Adipocyte (in vitro differentiated cells): ENCODE measurements around the gene SLC4A11.

Source experiments
- DNase-seq: peaks from one replicate; pipeline ENCODE4 v3.0.0-alpha.2; 2015; ENCODE audit warnings: low read depth
- H3K27me3 ChIP-seq: replicated peaks from 2 replicates; pipeline ENCODE4 v1.7.0; 2013; ENCODE audit warnings: mild to moderate bottlenecking, low read length, moderate library complexity; ENCODE audit not compliant: control insufficient read depth, insufficient read depth
- H3K36me3 ChIP-seq: 2 replicates; pipeline ENCODE4 v1.7.0; 2013; ENCODE audit warnings: low read length, mild to moderate bottlenecking, moderate library complexity; ENCODE audit not compliant: control insufficient read depth, insufficient read depth, severe bottlenecking
- H3K4me1 ChIP-seq: 2 replicates; pipeline ENCODE4 v1.7.0; 2013; ENCODE audit warnings: mild to moderate bottlenecking, low read length, moderate library complexity; ENCODE audit not compliant: control insufficient read depth, insufficient read depth
- H3K4me3 ChIP-seq: 2 replicates; pipeline ENCODE4 v1.7.0; 2013; ENCODE audit warnings: mild to moderate bottlenecking, low read length, moderate library complexity
- H3K9ac ChIP-seq: 2 replicates; pipeline ENCODE4 v1.7.0; 2013; ENCODE audit warnings: mild to moderate bottlenecking, low read length, moderate library complexity
- H3K9me3 ChIP-seq: 2 replicates; pipeline ENCODE4 v1.7.0; 2013; ENCODE audit warnings: mild to moderate bottlenecking, low read length, moderate library complexity; ENCODE audit not compliant: control insufficient read depth

SLC4A11 gene

GRCh38 chr20:3233991-3234498, 4.9 kb downstream of the SLC4A11 start:
- Histone ChIP-seq H3K4me3 (no peak overlapping the region), H3K9me3 (no peaks in the 10 kb centered on the region), H3K4me1 (peaks cover 3% of the 10 kb centered on the region), H3K27me3 (peaks cover 29% of the 10 kb centered on the region), H3K36me3 (no peaks in the 10 kb centered on the region), H3K9ac (no peak overlapping the region)
- no peak for DNase-seq

- DNase-seq: no peak
- Histone ChIP-seq H3K9me3 (no peaks in the 10 kb centered on the region), H3K4me1 (peaks cover 3% of the 10 kb centered on the region), H3K9ac (no peak overlapping the region), H3K27me3 (peaks cover 29% of the 10 kb centered on the region), H3K36me3 (no peaks in the 10 kb centered on the region), H3K4me3 (no peak overlapping the region)
These were observed 5.6 kb downstream of the SLC4A11 start for GRCh38 chr20:3233131-3233990.

GRCh38 chr20:3231889-3232588, 7.0 kb downstream of the SLC4A11 start:
- Histone ChIP-seq H3K27me3 (peaks cover 19% of the 10 kb centered on the region), H3K36me3 (no peaks in the 10 kb centered on the region), H3K4me3 (no peak overlapping the region), H3K4me1 (no peaks in the 10 kb centered on the region), H3K9me3 (no peaks in the 10 kb centered on the region), H3K9ac (no peak overlapping the region)
- no peak for DNase-seq

GRCh38 chr20:3231116-3231515, 7.9 kb downstream of the SLC4A11 start:
- Histone ChIP-seq H3K9me3 (no peaks in the 10 kb centered on the region), H3K4me3 (no peak overlapping the region), H3K27me3 (peaks cover 13% of the 10 kb centered on the region), H3K9ac (no peak overlapping the region), H3K36me3 (no peaks in the 10 kb centered on the region), H3K4me1 (no peaks in the 10 kb centered on the region)
- no peak for DNase-seq

GRCh38 chr20:3229798-3230197, 9.2 kb downstream of the SLC4A11 start:
- no peaks in the 10 kb centered on the region for H3K36me3 ChIP-seq
- no peaks in the 10 kb centered on the region for H3K4me1 ChIP-seq
- no peaks in the 10 kb centered on the region for H3K9me3 ChIP-seq
- DNase-seq: no peak
- H3K4me3 ChIP-seq: no peak overlapping the region
- H3K9ac ChIP-seq: no peak overlapping the region
- peaks cover under 1% of the 10 kb centered on the region for H3K27me3 ChIP-seq

GRCh38 chr20:3229158-3229557, 9.8 kb downstream of the SLC4A11 start:
- Histone ChIP-seq H3K27me3 (no peaks in the 10 kb centered on the region), H3K4me3 (no peak overlapping the region), H3K9ac (no peak overlapping the region), H3K9me3 (no peaks in the 10 kb centered on the region), H3K36me3 (no peaks in the 10 kb centered on the region), H3K4me1 (no peaks in the 10 kb centered on the region)
- DNase-seq: no peak

GRCh38 chr20:3228750-3229032, 10.3 kb downstream of the SLC4A11 start:
- Histone ChIP-seq H3K4me3 (no peak overlapping the region), H3K36me3 (no peaks in the 10 kb centered on the region), H3K4me1 (no peaks in the 10 kb centered on the region), H3K9me3 (no peaks in the 10 kb centered on the region), H3K27me3 (no peaks in the 10 kb centered on the region), H3K9ac (no peak overlapping the region)
- DNase-seq: no peak

GRCh38 chr20:3227936-3228749, 10.8 kb downstream of the SLC4A11 start:
- no peak overlapping the region for H3K4me3 ChIP-seq
- H3K27me3 ChIP-seq: no peaks in the 10 kb centered on the region
- DNase-seq: no peak
- no peaks in the 10 kb centered on the region for H3K9me3 ChIP-seq
- peaks cover 5% of the 10 kb centered on the region for H3K36me3 ChIP-seq
- H3K9ac ChIP-seq: no peak overlapping the region
- H3K4me1 ChIP-seq: no peaks in the 10 kb centered on the region

- no peaks in the 10 kb centered on the region for H3K9me3 ChIP-seq
- no peak overlapping the region for H3K9ac ChIP-seq
- no peak overlapping the region for H3K4me3 ChIP-seq
- no peak for DNase-seq
- no peaks in the 10 kb centered on the region for H3K27me3 ChIP-seq
- H3K36me3 ChIP-seq: peaks cover 11% of the 10 kb centered on the region
- no peaks in the 10 kb centered on the region for H3K4me1 ChIP-seq
These were observed 11.5 kb downstream of the SLC4A11 start for GRCh38 chr20:3227506-3227905.

- H3K4me1 ChIP-seq: no peaks in the 10 kb centered on the region
- H3K27me3 ChIP-seq: no peaks in the 10 kb centered on the region
- no peak overlapping the region for H3K4me3 ChIP-seq
- H3K36me3 ChIP-seq: peaks cover 14% of the 10 kb centered on the region
- H3K9ac ChIP-seq: no peak overlapping the region
- no peak for DNase-seq
- H3K9me3 ChIP-seq: no peaks in the 10 kb centered on the region
These were observed 12.1 kb downstream of the SLC4A11 start for GRCh38 chr20:3226864-3227263.

- peaks cover 22% of the 10 kb centered on the region for H3K36me3 ChIP-seq
- H3K4me3 ChIP-seq: no peak overlapping the region
- no peak for DNase-seq
- H3K9me3 ChIP-seq: no peaks in the 10 kb centered on the region
- no peaks in the 10 kb centered on the region for H3K4me1 ChIP-seq
- H3K27me3 ChIP-seq: no peaks in the 10 kb centered on the region
- H3K9ac ChIP-seq: no peak overlapping the region
These were observed 12.9 kb downstream of the SLC4A11 start for GRCh38 chr20:3226093-3226492.
